Bronchial epithelial cell (primary cell): ENCODE data around the gene NELL1. TPM values are rescaled to one million over a fixed set of nuclear protein-coding genes. Genes with fewer than 3 reads are reported as not detected.

ENCODE experiments used
- DNase-seq: peaks from one replicate; pipeline ENCODE4 v3.0.0-alpha.2; 2010; ENCODE audit warnings: low read depth
- FAIRE-seq: peaks from 2 replicates; lab custom pipeline; 2011; peaks lifted over from hg19 to GRCh38; lab: Jason Lieb, UNC
- H3K27me3 ChIP-seq: 2 replicates; pipeline ENCODE4 v1.5.1; 2011; ENCODE audit warnings: low read length; ENCODE audit not compliant: control insufficient read depth, insufficient read depth
- H3K36me3 ChIP-seq: 2 replicates; pipeline ENCODE4 v1.5.1; 2011; ENCODE audit warnings: low read length; ENCODE audit not compliant: control insufficient read depth, insufficient read depth
- H3K4me3 ChIP-seq: 2 replicates; pipeline ENCODE4 v1.5.1; 2011; ENCODE audit warnings: mild to moderate bottlenecking, low read depth, low read length, control low read depth
- CTCF ChIP-seq: IDR thresholded peaks from 2 replicates; pipeline ENCODE4 v1.5.1; 2011; ENCODE audit warnings: mild to moderate bottlenecking, moderate library complexity, low read length, control low read depth, inconsistent platforms; ENCODE audit not compliant: insufficient read depth, severe bottlenecking
- total RNA-seq: library from RNA; depleted of rRNA; stranded (reverse); fragments of >200 nt; gene quantifications from 2 replicates; pipeline ENCODE4 v1.2.1, GENCODE V29; 2014

Gene NELL1
- total RNA-seq, 1 donor from 2014 or later = not detected

DNA sequence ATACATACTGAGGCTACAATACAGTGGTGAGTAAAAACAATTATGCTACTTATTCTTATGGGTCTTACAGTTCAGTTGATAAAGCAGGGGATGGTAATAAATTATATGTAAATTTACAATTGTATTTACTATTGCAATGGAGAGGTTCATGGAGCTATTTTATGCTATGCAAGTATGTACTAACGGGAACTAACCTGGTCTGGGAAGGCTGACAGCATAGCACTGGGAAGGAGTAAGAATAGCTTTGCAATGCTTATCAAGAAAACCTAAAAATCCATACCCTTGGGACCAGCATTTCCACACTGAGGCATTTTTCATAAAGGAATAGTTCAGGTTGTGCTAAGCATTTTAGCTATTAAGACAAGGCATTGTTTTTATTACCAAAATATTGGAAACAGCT is 700.6 kb downstream of the NELL1 start:
- Histone ChIP-seq H3K27me3 (no peaks in the 10 kb centered on the region), H3K36me3 (no peaks in the 10 kb centered on the region), H3K4me3 (no peak overlapping the region)
- FAIRE-seq (no peak), DNase-seq (no peak)
- no peak for TF ChIP-seq CTCF

DNA sequence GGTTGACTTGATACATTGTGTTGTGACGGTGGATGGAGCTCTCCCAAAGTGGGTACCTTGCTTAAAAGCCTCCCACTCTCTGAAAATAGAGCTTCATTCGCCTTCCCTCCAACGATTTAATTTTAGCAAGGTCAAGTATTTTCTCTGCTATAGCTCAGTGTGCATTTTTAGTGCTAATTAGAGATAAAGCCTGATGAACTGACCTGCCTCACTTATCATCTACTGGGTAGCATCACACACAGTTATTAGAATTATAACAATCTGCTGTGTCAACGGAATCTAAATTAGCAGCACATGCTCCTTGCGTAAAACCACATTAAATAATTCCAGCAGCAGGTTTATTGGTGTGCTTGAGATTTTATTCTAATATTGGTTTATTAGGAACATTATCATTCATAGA is 701.7 kb downstream of the NELL1 start:
- H3K4me3 ChIP-seq = no peak overlapping the region
- FAIRE-seq (no peak), DNase-seq (no peak)
- TF ChIP-seq CTCF = no peak
- no peaks in the 10 kb centered on the region for H3K36me3 ChIP-seq
- H3K27me3 ChIP-seq = no peaks in the 10 kb centered on the region

DNA sequence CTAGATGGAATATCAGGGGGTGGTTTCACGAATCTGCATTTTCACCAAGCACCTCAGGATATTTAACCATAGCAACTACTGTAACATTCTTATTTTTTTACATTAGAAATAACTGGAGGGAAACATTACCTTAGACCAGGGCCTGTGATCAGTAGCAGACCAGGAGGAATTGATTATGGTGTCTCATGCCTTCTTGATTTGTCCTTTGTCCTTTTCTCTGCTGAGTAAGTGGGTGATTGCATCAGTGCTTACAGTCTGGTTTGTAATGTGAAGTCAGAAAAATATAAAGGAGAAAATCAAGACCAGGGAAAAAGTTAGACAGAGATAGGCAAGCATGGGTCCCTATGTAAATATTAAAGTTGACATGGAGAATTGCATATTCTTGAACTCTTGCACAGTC is 703.3 kb downstream of the NELL1 start:
- DNase-seq (no peak), FAIRE-seq (no peak)
- H3K27me3 ChIP-seq = no peaks in the 10 kb centered on the region
- H3K36me3 ChIP-seq = no peaks in the 10 kb centered on the region
- TF ChIP-seq CTCF = no peak
- H3K4me3 ChIP-seq = no peak overlapping the region

- Histone ChIP-seq H3K4me3 (no peak overlapping the region), H3K36me3 (no peaks in the 10 kb centered on the region), H3K27me3 (no peaks in the 10 kb centered on the region)
- TF ChIP-seq CTCF = no peak
- DNase-seq (no peak), FAIRE-seq (no peak)
Observed at GRCh38 chr11:21374376-21374775, 705.0 kb downstream of the NELL1 start.

GRCh38 chr11:21385669-21386440 is 716.5 kb downstream of the NELL1 start:
- FAIRE-seq = no peak
- no peaks in the 10 kb centered on the region for H3K27me3 ChIP-seq
- H3K4me3 ChIP-seq = no peak overlapping the region
- TF ChIP-seq CTCF = no peak
- H3K36me3 ChIP-seq = no peaks in the 10 kb centered on the region
- no peak for DNase-seq

- FAIRE-seq (no peak), DNase-seq (no peak)
- no peaks in the 10 kb centered on the region for H3K27me3 ChIP-seq
- H3K36me3 ChIP-seq = no peaks in the 10 kb centered on the region
- no peak for TF ChIP-seq CTCF
- no peak overlapping the region for H3K4me3 ChIP-seq
Observed at GRCh38 chr11:21390430-21390829, 721.0 kb downstream of the NELL1 start.
